ENCODE measurements around the gene NUMBL.

GRCh38 chr19:40627486-40628279, 62.8 kb downstream of the NUMBL start:
- TF ChIP-seq CTCF (IDR thresholded peaks at IDR 0.05) (no peak), EZH2 (IDR thresholded peaks at IDR 0.05) (no peak)
